HepG2 (cell line): ENCODE measurements around the gene BMF. TPM values are rescaled to one million over a fixed set of nuclear protein-coding genes. Genes with fewer than 3 reads are reported as not detected.
"Not testable (repeated sequence)": the region's sequence is repeated elsewhere in the genome, so short reads cannot be mapped to it uniquely, and the experiment has no call there.

Experiments
- ATAC-seq: fragments of 200-7000 bp; cut with Tn5 transposase; 3 replicates; pipeline ENCODE4 v1.9.1; 2020; ENCODE audit warnings: mild to moderate bottlenecking, moderate library complexity
- BruUV-seq: library from RNA; stranded (reverse); fragments of 400-500 nt; replicated peaks from 2 replicates; lab custom pipeline; 2021; lab: Mats Ljungman, UMichigan
- CTCF ChIA-PET: fragments of 300-600 bp; formaldehyde crosslinking; extraction: SDS; loops from one replicate; lab custom pipeline; 2021; ENCODE audit warnings: low total read pairs, inconsistent platforms, low intra/inter-chr PET ratio; lab: Yijun Ruan, JAX
- POLR2A ChIA-PET: fragments of 350-600 bp; sonication (Branson Sonifier 250); formaldehyde crosslinking; loops from one replicate; lab custom pipeline; 2020; ENCODE audit warnings: antibody characterized with exemption, inconsistent platforms; lab: Yijun Ruan, JAX
- DNase-seq: peaks from one replicate; pipeline ENCODE4 v3.0.0-alpha.2; 2015; ENCODE audit warnings: low spot score
- FAIRE-seq: peaks from 3 replicates; lab custom pipeline; 2011; peaks lifted over from hg19 to GRCh38; lab: Jason Lieb, UNC
- H2AFZ ChIP-seq: one replicate; pipeline ENCODE4 v1.6.1; 2011; ENCODE audit warnings: low read length, inconsistent platforms
- H3K27ac ChIP-seq: fragments of 300-600 bp; 3 replicates; pipeline ENCODE4 v1.8.0; 2011; ENCODE audit warnings: mixed run types, mild to moderate bottlenecking, mixed read lengths, low read length, inconsistent platforms; ENCODE audit not compliant: insufficient read depth; ENCODE audit errors: extremely low read length
- H3K27me3 ChIP-seq, 2 experiments: fragments of 200-600 bp in 1 of 2; 2 replicates in 1 of 2; 3 replicates in 1 of 2; pipeline versions ENCODE4 v1.6.0 to v1.8.0; 2011; ENCODE audit warnings: low read length in 2 of 2, mild to moderate bottlenecking in 2 of 2, moderate library complexity in 2 of 2, inconsistent platforms in 1 of 2; ENCODE audit not compliant: insufficient read depth in 2 of 2, control insufficient read depth in 1 of 2
- H3K36me3 ChIP-seq, 2 experiments: fragments of 200-600 bp in 1 of 2; replicated peaks in 1 of 2; 2 replicates in 1 of 2; 3 replicates in 1 of 2; pipeline versions ENCODE4 v1.5.1 to v1.8.0; 2011; ENCODE audit warnings: low read length in 2 of 2, inconsistent platforms in 1 of 2; ENCODE audit not compliant: insufficient read depth in 2 of 2, control insufficient read depth in 1 of 2
- H3K4me1 ChIP-seq: 2 replicates; pipeline ENCODE4 v1.5.1; 2012; ENCODE audit warnings: low read length, inconsistent platforms; ENCODE audit not compliant: insufficient read depth
- H3K4me2 ChIP-seq: 2 replicates; pipeline ENCODE4 v1.6.0; 2011; ENCODE audit warnings: low read depth, low read length, inconsistent platforms
- H3K4me3 ChIP-seq, 3 experiments: fragments of 200-600 bp in 1 of 3; sonication (generic), shearing (Covaris generic) in 1 of 3; replicated peaks in 1 of 3; 2 replicates each; pipeline ENCODE4 v1.5.1; 2011 to 2016; ENCODE audit warnings: low read length in 3 of 3, inconsistent platforms in 2 of 3, low read depth in 2 of 3, mild to moderate bottlenecking in 2 of 3, control low read depth in 1 of 3, mixed read lengths in 1 of 3; ENCODE audit not compliant: insufficient read depth in 1 of 3
- H3K79me2 ChIP-seq: one replicate; pipeline ENCODE4 v1.6.1; 2011; ENCODE audit warnings: low read length, inconsistent platforms; ENCODE audit not compliant: insufficient read depth
- H3K9ac ChIP-seq: 2 replicates; pipeline ENCODE4 v1.6.0; 2011; ENCODE audit warnings: mild to moderate bottlenecking, low read depth, low read length, inconsistent platforms; ENCODE audit not compliant: insufficient read depth
- H3K9me3 ChIP-seq: 2 replicates; pipeline ENCODE4 v1.5.1; 2012; ENCODE audit warnings: mild to moderate bottlenecking, low read length
- H4K20me1 ChIP-seq: 2 replicates; pipeline ENCODE4 v1.6.0; 2011; ENCODE audit warnings: inconsistent platforms, mild to moderate bottlenecking, low read length, moderate library complexity; ENCODE audit not compliant: insufficient read depth
- FOSL2 ChIP-seq: sonication (generic); formaldehyde crosslinking; IDR thresholded peaks from 2 replicates; pipeline ENCODE4 v1.4.0; 2020; ENCODE audit warnings: missing genetic modification reagents
- HMGA1 ChIP-seq: sonication (generic); formaldehyde crosslinking; conservative IDR thresholded peaks from 2 replicates; pipeline ENCODE4 v1.4.0; 2020; ENCODE audit warnings: missing genetic modification reagents
- NFE2L2 ChIP-seq: fragments of 150-350 bp; IDR thresholded peaks from 2 replicates; pipeline ENCODE4 v1.6.1; 2014; ENCODE audit warnings: low read length
- ZBTB38 ChIP-seq: sonication (generic); formaldehyde crosslinking; IDR thresholded peaks from 2 replicates; pipeline ENCODE4 v1.5.1; 2020; ENCODE audit warnings: mild to moderate bottlenecking, missing genetic modification reagents
- ZNF205 ChIP-seq: IDR thresholded peaks from 2 replicates; pipeline ENCODE4 v1.6.1; 2018; ENCODE audit warnings: missing biosample characterization, missing genetic modification reagents
- WGBS: methylation state at CpG from one replicate; pipeline ENCODE4 v1.1.6; 2017; ENCODE audit warnings: low lambda C conversion rate; 5-methylcytosine and 5-hydroxymethylcytosine counted together
- in situ Hi-C: cut with HindIII; loops from 2 replicates; pipeline ENCODE4 v1.10.0; 2017; ENCODE audit warnings: low pct_unique_long_range_greater_than_20kb; ENCODE audit not compliant: extremely low pct_ligation_motif_present
- intact Hi-C: fragments of 100-400 bp; cut with micrococcal nuclease; formaldehyde crosslinking; loops from one replicate; pipeline ENCODE4 v1.10.0; 2022; ENCODE audit not compliant: unreplicated experiment
- polyA plus RNA-seq, 8 experiments: library from polyadenylated mRNA; depleted of rRNA in 3 of 8; stranded (reverse) in 7 of 8; unstranded in 1 of 8; fragments of >200 nt; fragmentation: Illumina TruSeq in 4 of 8; extraction: Trizol in 4 of 8; gene quantifications; 2 replicates each; pipeline versions ENCODE4 v1.2.1 to v1.2.3, GENCODE V29; 2011 to 2016; ENCODE audit warnings: low read depth in 4 of 8, missing spikeins in 1 of 8, mixed read lengths in 1 of 8; ENCODE audit not compliant: insufficient read depth in 1 of 8
- total RNA-seq, 5 experiments: library from RNA; depleted of rRNA; stranded (reverse); fragments of >200 nt; fragmentation: Illumina TruSeq; extraction: Trizol; gene quantifications; 2 replicates each; pipeline ENCODE4 v1.2.3, GENCODE V29; 2016; ENCODE audit warnings: low read depth in 1 of 5
- TF ChIP-seq, protein P1 (sequence below): sonication (generic); formaldehyde crosslinking; IDR thresholded peaks from 2 replicates; pipeline ENCODE4 v1.5.1; 2020; ENCODE audit warnings: mild to moderate bottlenecking, missing genetic modification reagents, moderate library complexity

The BMF gene
- total and polyA plus RNA-seq, 2 of the 13 experiments (the other 11 are each of a cell fraction or from before 2014, with no cell fraction given), result 8.7 to 15.9 TPM

DNA sequence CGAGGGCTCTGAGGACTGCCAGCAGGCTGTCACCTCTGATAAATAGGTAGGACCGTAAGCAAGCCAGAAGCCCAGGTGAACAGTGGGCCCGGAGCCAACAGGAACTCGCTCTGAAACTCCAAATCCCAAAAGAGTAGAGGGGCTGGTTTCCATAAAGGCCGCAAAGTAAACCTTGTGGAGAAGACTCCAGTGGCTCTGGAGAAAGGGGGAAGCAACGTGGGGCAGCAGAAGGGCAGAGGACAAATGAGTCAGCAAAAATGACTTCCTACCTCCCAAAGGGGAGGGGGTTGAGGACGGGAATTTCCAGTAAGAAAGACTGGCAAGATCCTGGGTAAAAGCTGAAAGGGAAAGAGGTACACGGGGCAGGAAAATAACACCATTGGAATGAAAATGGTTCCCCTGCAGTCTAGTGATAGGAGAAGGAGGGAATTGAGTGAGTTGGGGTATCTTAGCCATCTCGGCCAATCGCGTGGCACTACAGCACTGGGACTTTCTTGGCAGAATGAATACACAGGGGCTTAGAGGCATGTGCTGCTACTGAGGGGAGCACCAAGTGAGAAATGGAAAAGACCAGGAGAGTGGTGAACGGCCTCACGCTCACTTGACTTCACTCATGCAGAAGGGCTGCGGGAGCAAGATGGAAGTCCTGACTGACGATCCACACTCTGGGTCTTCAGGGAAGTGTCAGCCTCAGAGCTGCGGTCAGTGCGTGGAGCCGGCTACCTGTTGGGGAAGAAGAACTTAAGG lies 33.2 kb downstream of the BMF start (continued):
- TF ChIP-seq ZNF205 (CRISPR knock-in tag), result no peak
- TF ChIP-seq HMGA1 (CRISPR knock-in tag), result no peak
- TF ChIP-seq FOSL2 (CRISPR knock-in tag), result peak; percentile 23; the same call in 1 of the 2 replicates
- peak; percentile 88 for TF ChIP-seq NFE2L2

DNA sequence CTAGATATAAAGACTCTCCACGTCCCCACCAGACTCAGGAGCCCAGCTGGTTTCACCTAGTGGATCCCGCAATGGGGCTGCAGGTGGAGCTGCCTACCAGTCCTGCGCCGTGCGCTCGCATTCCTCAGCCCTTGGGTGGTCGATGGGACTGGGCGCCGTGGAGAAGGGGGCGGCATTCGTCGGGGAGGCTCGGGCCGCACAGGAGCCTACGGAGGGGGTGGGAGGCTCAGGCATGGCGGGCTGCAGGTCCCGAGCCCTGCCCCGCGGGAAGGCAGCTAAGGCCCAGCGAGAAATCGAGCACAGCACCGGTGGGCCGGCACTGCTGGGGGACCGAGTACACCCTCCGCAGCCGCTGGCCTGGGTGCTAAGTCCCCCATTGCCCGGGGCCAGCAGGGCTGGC lies 34.0 kb downstream of the BMF start:
- H3K27ac ChIP-seq, H3K4me3 ChIP-seq, in situ Hi-C loops, H3K27me3 ChIP-seq, H3K4me2 ChIP-seq, H3K79me2 ChIP-seq, CTCF ChIA-PET, BruUV-seq, H3K9me3 ChIP-seq, ATAC-seq, H2AFZ ChIP-seq, H3K36me3 ChIP-seq, H3K9ac ChIP-seq, H4K20me1 ChIP-seq, DNase-seq, intact Hi-C loops, FAIRE-seq: not testable (repeated sequence)
- POLR2A ChIA-PET, result interaction anchor here (1.1 to 1.7 kb wide), 3 partner anchors 14 to 34 kb away, joined by 3 read pairs; partner anchors contain the start of gene BMF
- TF ChIP-seq, protein P1, sequence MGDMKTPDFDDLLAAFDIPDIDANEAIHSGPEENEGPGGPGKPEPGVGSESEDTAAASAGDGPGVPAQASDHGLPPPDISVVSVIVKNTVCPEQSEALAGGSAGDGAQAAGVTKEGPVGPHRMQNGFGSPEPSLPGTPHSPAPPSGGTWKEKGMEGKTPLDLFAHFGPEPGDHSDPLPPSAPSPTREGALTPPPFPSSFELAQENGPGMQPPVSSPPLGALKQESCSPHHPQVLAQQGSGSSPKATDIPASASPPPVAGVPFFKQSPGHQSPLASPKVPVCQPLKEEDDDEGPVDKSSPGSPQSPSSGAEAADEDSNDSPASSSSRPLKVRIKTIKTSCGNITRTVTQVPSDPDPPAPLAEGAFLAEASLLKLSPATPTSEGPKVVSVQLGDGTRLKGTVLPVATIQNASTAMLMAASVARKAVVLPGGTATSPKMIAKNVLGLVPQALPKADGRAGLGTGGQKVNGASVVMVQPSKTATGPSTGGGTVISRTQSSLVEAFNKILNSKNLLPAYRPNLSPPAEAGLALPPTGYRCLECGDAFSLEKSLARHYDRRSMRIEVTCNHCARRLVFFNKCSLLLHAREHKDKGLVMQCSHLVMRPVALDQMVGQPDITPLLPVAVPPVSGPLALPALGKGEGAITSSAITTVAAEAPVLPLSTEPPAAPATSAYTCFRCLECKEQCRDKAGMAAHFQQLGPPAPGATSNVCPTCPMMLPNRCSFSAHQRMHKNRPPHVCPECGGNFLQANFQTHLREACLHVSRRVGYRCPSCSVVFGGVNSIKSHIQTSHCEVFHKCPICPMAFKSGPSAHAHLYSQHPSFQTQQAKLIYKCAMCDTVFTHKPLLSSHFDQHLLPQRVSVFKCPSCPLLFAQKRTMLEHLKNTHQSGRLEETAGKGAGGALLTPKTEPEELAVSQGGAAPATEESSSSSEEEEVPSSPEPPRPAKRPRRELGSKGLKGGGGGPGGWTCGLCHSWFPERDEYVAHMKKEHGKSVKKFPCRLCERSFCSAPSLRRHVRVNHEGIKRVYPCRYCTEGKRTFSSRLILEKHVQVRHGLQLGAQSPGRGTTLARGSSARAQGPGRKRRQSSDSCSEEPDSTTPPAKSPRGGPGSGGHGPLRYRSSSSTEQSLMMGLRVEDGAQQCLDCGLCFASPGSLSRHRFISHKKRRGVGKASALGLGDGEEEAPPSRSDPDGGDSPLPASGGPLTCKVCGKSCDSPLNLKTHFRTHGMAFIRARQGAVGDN, result peak; percentile 6; the same call in 1 of the 2 replicates
- peak; percentile 45; the same call in 1 of the 2 replicates for TF ChIP-seq ZBTB38 (CRISPR knock-in tag)
- WGBS, result 96% methylated on average over 21 of the region's 27 CpGs
- peaks cover 49% of the 10 kb centered on the region for H3K4me1 ChIP-seq
